OCI-LY3 (cell line): Measurements from ENCODE around the gene ALCAM.

Experiments
- H2AFZ ChIP-seq: fragments of 200-600, 300-600 bp; shearing (Covaris generic); 2 replicates; pipeline ENCODE4 v1.6.0; 2014; ENCODE audit warnings: antibody characterized with exemption, low read depth, low read length
- H3K27ac ChIP-seq: fragments of 200-600, 300-600 bp; sonication (generic); 2 replicates; pipeline ENCODE4 v1.5.1; 2014; ENCODE audit warnings: mild to moderate bottlenecking, low read length, moderate library complexity, mixed read lengths
- H3K27me3 ChIP-seq: fragments of 200-600, 300-600 bp; sonication (generic); 2 replicates; pipeline ENCODE4 v1.6.1; 2014; ENCODE audit warnings: low read depth, low read length, mixed read lengths
- H3K36me3 ChIP-seq: fragments of 200-600, 300-600 bp; sonication (generic); replicated peaks from 2 replicates; pipeline ENCODE3; 2014; ENCODE audit warnings: low read depth, low read length, mixed read lengths
- H3K4me1 ChIP-seq: fragments of 300-600, 200-600 bp; sonication (generic); 2 replicates; pipeline ENCODE4 v1.6.1; 2014; ENCODE audit warnings: low read length, mixed read lengths
- H3K4me2 ChIP-seq: fragments of 200-600, 300-600 bp; sonication (generic); 2 replicates; pipeline ENCODE4 v1.6.1; 2014; ENCODE audit warnings: low read length, mixed read lengths
- H3K4me3 ChIP-seq: fragments of 300-600, 200-600 bp; sonication (generic); 2 replicates; pipeline ENCODE4 v1.5.1; 2014; ENCODE audit warnings: antibody characterized with exemption, mild to moderate bottlenecking, low read length, moderate library complexity
- H3K79me2 ChIP-seq: fragments of 300-600, 200-600 bp; shearing (Covaris generic); 2 replicates; pipeline ENCODE4 v1.6.1; 2014; ENCODE audit warnings: mild to moderate bottlenecking, low read length, mixed read lengths
- H3K9ac ChIP-seq: fragments of 300-600, 200-600 bp; shearing (Covaris generic); 2 replicates; pipeline ENCODE4 v1.6.0; 2014; ENCODE audit warnings: mild to moderate bottlenecking, low read length, moderate library complexity
- H3K9me3 ChIP-seq: fragments of 200-600, 300-600 bp; shearing (Covaris generic); 2 replicates; pipeline ENCODE4 v1.6.1; 2014; ENCODE audit warnings: low read length, mixed read lengths; ENCODE audit not compliant: insufficient read depth
- H4K20me1 ChIP-seq: fragments of 200-600, 300-600 bp; sonication (generic); 2 replicates; pipeline ENCODE4 v1.6.1; 2016; ENCODE audit warnings: low read length, mixed read lengths; ENCODE audit not compliant: insufficient read depth
- EZH2phosphoT487 ChIP-seq: fragments of 200-600 bp; shearing (Covaris generic); IDR thresholded peaks from 2 replicates; pipeline ENCODE4 v1.6.1; 2018; ENCODE audit warnings: antibody characterized with exemption, mixed run types, low read depth
- TF ChIP-seq, protein P1 (sequence below): fragments of 200-600, 300-600 bp; sonication (generic); IDR thresholded peaks from 2 replicates; pipeline ENCODE4 v1.5.1; 2014; ENCODE audit warnings: antibody characterized with exemption, low read length, low read depth

Gene ALCAM

DNA sequence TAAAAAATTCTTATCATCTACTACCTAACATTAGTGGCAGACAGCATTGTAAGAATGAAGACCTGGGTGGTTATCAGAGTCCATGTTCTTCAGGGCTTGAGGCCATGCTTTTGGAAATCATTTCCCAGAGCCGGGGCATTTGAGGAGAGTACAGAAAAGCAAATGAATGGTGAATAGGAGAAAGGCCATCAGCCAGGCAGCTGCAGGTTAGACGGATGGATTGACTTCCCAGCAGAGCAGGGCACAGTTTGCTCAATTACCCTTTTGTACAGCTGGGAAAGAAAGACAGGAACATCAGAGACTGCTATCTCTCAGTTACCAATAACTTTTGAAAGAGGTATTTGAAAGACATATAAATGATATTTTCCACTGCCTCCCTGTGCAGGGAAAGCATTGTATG, 135.6 kb downstream of the ALCAM start:
- TF ChIP-seq, protein P1, sequence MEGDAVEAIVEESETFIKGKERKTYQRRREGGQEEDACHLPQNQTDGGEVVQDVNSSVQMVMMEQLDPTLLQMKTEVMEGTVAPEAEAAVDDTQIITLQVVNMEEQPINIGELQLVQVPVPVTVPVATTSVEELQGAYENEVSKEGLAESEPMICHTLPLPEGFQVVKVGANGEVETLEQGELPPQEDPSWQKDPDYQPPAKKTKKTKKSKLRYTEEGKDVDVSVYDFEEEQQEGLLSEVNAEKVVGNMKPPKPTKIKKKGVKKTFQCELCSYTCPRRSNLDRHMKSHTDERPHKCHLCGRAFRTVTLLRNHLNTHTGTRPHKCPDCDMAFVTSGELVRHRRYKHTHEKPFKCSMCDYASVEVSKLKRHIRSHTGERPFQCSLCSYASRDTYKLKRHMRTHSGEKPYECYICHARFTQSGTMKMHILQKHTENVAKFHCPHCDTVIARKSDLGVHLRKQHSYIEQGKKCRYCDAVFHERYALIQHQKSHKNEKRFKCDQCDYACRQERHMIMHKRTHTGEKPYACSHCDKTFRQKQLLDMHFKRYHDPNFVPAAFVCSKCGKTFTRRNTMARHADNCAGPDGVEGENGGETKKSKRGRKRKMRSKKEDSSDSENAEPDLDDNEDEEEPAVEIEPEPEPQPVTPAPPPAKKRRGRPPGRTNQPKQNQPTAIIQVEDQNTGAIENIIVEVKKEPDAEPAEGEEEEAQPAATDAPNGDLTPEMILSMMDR = no peak
- TF ChIP-seq EZH2phosphoT487 = no peak
- no peak overlapping the region for H3K27ac ChIP-seq
- H3K4me1 ChIP-seq = no peaks in the 10 kb centered on the region
- H4K20me1 ChIP-seq = peaks cover 10% of the 10 kb centered on the region; the same call in 1 of the 2 replicates
- no peak overlapping the region for H3K4me2 ChIP-seq
- no peak overlapping the region for H2AFZ ChIP-seq
- H3K27me3 ChIP-seq = no peaks in the 10 kb centered on the region
- H3K9me3 ChIP-seq = no peaks in the 10 kb centered on the region
- H3K79me2 ChIP-seq = peaks cover 42% of the 10 kb centered on the region
- no peak overlapping the region for H3K4me3 ChIP-seq
- no peak overlapping the region for H3K9ac ChIP-seq
- H3K36me3 ChIP-seq = no peaks in the 10 kb centered on the region

DNA sequence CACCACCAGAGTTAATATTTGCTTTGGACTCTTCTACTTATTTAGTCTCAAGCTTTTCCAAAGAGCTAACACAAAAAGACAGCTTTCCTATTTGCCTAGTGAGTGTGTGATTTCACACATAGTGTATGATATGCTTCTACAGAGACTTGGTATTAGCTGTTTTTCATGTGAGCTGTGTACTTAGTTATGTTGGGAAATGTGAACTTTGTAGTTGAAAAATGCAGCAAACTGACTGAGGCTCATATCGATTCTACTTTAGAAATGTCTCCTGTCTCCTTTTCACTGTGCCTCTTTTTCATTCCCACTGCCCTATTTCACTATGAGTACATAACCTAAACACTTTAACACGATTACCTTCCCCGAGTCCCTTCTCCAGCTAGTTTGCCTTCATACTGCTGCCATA, 136.5 kb downstream of the ALCAM start:
- no peak overlapping the region for H3K4me2 ChIP-seq
- no peaks in the 10 kb centered on the region for H3K9me3 ChIP-seq
- peaks cover 49% of the 10 kb centered on the region for H3K79me2 ChIP-seq
- peaks cover 10% of the 10 kb centered on the region; the same call in 1 of the 2 replicates for H4K20me1 ChIP-seq
- no peaks in the 10 kb centered on the region for H3K36me3 ChIP-seq
- no peaks in the 10 kb centered on the region for H3K27me3 ChIP-seq
- H2AFZ ChIP-seq = no peak overlapping the region
- TF ChIP-seq EZH2phosphoT487 = no peak
- TF ChIP-seq, protein P1 = no peak
- H3K27ac ChIP-seq = no peak overlapping the region
- no peaks in the 10 kb centered on the region for H3K4me1 ChIP-seq
- H3K4me3 ChIP-seq = no peak overlapping the region
- H3K9ac ChIP-seq = no peak overlapping the region

DNA sequence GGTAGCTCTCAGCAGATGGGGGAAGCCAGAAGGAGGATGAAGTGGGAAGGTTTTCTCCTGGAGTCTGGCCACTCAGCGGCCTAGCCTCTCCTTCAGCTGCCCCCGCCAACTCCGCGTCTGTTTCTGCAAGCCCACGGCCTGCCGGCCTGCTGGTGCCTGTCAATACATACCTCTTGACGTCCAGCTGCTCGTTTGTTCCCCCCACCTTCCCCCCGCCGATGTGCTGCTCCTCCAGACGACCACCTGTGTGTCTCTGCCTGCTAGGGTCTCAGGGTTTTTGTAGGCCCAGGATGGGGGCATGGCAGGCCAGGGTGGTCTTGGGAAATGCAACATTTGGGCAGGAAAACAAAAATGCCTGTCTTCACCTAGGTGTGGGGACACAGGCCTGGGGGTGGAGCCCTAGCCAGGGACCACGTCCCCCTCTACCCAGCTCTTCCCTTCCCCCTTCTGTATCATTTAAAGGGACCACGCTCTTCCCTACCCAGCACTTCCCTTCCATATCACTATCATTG, 137.8 kb downstream of the ALCAM start:
- Histone ChIP-seq H3K36me3 (no peaks in the 10 kb centered on the region), H3K4me1 (no peaks in the 10 kb centered on the region), H3K9ac (no peak overlapping the region), H3K79me2 (peaks cover 61% of the 10 kb centered on the region), H3K9me3 (no peaks in the 10 kb centered on the region), H2AFZ (no peak overlapping the region), H3K27me3 (no peaks in the 10 kb centered on the region), H3K4me3 (no peak overlapping the region), H3K4me2 (no peak overlapping the region), H4K20me1 (peaks cover 17% of the 10 kb centered on the region; the same call in 1 of the 2 replicates), H3K27ac (no peak overlapping the region)
- TF ChIP-seq EZH2phosphoT487 = no peak
- TF ChIP-seq, protein P1 = no peak

DNA sequence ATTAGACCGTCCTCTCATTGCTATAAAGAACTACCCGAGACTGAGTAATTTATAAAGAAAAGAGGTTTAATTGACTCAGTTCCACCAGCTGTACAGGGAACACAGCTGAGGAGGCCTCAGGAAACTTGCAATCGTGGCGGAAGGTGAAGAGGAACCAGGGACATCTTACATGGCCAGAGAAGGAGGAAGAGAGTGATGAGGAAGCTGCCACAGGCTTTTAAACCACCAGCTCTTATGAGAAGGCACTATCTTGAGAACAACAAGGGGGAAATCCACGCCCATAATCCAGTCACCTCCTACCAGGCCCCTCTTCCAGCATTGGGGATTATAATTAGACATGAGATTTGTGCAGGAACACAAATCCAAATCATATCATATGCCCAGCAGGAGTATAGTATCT, 138.5 kb downstream of the ALCAM start:
- Histone ChIP-seq H3K79me2 (peaks cover 68% of the 10 kb centered on the region), H4K20me1 (peaks cover 16% of the 10 kb centered on the region), H3K4me1 (no peaks in the 10 kb centered on the region), H3K27me3 (no peaks in the 10 kb centered on the region), H3K4me3 (no peak overlapping the region), H3K9ac (no peak overlapping the region), H3K4me2 (no peak overlapping the region), H2AFZ (no peak overlapping the region), H3K9me3 (no peaks in the 10 kb centered on the region), H3K27ac (no peak overlapping the region), H3K36me3 (no peaks in the 10 kb centered on the region)
- TF ChIP-seq, protein P1 = no peak
- no peak for TF ChIP-seq EZH2phosphoT487
